ENCODE data around the gene CDKAL1.
"Not testable (repeated sequence)": the region's sequence is repeated elsewhere in the genome, so short reads cannot be mapped to it uniquely, and the experiment has no call there.

Gene CDKAL1

GRCh38 chr6:20644667-20645370 lies 110.6 kb downstream of the CDKAL1 start:
- DNase-seq: no peak

- not testable (repeated sequence) for DNase-seq
These were observed 111.3 kb downstream of the CDKAL1 start for GRCh38 chr6:20645572-20645971.

DNA sequence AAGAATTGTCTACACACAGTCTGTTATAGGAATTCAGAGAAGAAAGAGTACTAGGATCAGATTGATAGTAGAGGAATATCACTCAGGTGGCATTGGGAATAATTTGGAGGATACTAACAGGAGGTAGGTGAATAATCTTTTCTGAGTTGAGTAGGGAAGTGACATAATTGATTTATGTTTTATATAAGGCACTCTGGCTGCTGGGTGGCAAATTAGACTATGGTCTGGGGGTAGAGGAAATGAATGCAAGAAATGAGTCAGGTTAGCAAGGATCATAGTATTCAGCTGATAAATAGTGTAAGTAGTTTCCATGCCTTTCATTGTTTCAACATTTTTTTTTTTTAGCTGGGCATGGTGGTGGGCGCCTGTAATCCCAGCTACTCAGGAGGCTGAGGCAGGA lies 113.3 kb downstream of the CDKAL1 start:
- DNase-seq: no peak

- DNase-seq: not testable (repeated sequence)
These were observed 115.6 kb downstream of the CDKAL1 start for GRCh38 chr6:20649696-20650470.

DNA sequence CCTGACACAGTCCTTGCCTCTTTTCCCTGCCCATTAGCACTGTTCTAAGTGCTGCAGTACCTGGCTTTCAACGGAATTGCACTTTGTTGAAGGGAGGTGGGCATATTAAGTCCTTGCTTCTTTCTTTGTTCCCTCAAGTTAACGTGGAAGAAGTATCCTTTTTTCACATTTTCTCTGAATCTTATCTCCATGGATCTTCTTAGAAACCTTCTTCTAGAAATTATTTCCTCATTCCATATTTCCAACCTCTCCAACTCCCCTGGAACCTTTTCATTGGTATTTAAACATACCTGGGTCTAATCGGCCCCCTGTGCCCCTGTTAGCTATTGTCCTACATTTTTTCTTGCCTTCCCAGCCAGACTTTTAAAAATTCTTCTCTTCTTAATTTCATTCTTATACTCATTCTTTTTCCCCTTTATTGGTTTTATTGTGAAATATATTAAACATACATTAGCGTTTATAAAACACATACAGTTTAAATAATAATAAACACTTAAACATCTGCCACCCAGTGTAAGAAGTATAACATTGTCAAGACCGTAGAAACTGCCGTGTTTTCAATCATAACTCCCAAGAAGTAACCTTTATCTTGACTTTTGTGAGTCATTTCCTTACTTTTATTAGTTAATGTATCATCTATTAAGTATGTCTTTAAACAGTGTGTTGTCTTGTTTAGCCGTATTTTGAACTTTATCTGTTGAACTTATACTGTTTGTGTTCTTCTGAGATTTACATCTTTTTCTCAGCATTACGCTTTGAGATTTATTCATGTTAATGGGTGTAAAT lies 118.2 kb downstream of the CDKAL1 start:
- DNase-seq: no peak

GRCh38 chr6:20653085-20653479 lies 118.8 kb downstream of the CDKAL1 start:
- DNase-seq: no peak

GRCh38 chr6:20655317-20655716 lies 121.1 kb downstream of the CDKAL1 start:
- DNase-seq: no peak

DNA sequence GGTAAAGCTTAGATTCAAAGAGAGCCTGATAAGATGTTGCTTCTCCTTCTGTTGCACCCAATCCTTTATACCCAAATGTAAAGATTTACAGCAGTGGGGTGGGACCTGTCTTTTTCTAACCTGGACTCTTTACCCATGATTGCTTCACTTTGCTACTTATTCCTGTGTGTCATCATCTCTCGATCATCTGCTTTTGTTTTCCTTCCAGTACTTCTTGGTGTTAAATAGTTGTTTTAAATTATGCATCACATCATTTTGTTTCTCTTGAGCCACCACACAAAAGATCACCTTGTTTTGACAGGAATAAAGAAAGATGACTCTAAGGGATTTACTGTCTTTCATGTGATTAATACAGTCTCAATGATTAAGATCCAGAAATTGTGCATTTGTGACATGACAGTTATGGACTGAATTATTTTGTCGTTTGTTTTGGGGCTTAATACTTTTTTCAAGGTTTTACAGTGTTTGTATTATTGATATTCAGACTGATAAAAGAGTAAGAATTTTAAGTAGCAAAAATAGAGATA lies 123.1 kb downstream of the CDKAL1 start:
- no peak for DNase-seq

- no peak for DNase-seq
These were observed 123.8 kb downstream of the CDKAL1 start for GRCh38 chr6:20658053-20658452.

DNA sequence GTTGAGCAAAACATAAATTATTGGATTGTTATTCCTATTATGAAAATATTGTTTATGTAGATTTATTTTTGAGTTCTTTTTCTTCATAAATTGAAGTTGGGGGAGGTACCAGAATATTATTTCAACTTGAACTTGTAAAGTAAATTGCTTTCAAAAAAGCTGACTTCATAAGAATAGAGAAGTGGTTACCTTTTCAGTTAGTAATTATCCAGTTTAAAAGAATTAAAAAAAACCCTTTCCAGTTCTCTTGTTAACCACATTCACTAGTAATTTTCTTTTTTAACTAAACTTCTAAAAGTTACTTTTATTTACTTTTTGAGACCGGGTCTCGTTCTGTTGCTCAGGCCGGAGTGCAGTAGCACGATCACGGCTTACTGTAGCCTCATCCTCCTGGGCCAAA lies 124.3 kb downstream of the CDKAL1 start:
- no peak for DNase-seq

DNA sequence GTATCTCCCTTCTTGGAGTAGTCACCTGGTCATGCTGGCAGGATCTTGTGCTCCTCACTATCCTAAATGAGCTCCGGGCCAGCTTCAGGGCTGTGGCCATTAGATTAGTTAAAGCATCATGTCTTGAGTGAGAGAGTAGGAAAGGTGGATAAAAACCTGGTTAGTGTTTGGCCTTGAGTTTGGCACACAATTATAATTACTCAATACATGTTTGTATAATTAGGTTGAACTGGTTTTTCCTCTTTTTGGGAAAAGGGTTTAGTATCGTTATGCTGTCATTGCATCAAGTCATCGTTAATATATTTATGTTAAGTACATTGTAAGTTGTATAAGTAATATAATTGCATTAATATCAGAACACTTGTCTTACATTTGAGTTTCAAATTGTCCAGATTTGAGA lies 126.3 kb downstream of the CDKAL1 start:
- DNase-seq: no peak

DNA sequence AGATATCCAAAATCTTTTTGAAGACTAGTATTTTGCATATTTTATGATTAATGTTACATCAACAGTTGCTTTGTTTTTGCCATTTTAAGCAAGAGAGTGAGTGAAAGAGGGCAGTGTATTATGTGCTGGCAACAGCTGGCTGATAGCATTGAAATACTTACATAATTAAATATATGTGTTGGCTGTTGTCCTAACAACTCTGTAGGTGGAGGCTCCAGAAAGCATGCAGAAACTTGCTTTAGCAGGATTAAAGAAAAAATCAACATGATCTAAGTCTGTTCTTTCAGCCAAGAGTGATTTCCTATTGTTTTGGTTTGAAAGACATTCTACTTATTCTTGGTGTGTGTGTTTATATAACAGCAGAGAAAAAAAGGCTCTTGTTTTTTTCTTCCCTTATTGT lies 127.5 kb downstream of the CDKAL1 start:
- DNase-seq: no peak

DNA sequence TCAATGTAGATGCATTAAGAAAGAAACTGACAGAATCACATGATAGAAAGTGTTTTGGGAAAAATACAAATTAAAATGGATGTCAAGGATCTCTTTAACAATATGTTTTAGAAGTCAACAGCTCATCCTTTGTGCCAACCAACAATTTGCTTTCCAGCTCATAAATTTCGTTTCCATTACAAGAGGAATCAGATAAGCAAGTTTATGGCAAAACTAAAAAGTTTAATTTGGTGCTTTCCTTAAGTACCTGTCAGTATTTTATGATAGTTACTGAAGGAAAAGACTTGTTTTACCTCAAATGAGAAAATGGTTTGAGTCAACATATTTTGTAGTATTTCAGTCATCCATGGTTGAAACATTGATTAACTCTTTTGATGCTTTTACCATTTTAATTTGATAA lies 130.0 kb downstream of the CDKAL1 start:
- DNase-seq: no peak

DNA sequence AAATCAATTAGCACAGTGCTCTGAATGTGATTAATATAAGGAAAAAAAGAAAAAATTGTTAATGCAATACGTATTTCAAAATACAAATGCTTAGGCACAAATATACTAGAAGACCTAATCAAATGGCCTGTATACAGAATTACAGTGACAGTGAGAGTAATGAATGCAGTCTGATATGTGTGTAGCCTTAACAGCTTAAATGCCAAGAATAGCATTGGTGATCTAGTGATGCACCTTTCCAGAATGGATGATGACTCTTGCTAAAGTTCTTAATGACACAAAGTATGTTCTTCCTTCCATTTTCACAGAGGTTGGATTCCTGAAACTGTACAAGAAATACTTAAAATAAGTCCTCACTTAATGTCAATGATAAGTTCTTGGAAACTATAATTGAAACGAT lies 131.0 kb downstream of the CDKAL1 start:
- no peak for DNase-seq

DNA sequence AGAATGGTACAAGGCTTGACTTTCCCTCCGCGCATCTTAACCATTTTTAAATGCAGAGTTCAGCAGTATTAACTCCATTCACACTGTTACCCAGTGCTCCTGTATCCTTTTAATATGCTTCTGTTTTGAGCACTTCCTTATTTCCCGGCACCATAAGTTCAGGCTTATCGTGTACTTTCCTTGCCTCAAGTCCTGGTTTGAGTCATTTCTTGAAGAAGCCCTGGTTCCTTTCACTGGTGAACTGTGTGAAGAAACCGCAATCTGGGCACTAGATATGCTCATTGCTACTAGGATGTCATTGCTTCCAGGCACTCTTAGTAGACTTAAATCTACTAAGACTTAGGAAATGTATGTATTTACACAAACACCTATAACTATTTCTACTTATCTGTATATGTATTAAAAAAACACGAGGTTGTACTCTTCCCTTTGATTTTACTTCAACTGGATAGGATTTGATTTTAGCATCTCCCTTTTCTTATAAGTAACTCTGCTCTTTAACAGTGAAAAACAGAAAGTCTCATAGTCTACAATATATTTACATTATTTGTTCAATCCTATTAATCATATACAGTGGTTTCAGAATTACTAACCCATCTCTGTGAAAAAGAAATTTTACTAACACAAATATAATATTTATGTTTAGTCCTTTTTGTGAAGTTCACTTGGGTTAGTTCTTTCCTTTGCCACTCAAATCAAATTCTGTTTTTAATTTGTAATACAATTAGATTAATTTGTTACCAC lies 135.5 kb downstream of the CDKAL1 start:
- DNase-seq: no peak

DNA sequence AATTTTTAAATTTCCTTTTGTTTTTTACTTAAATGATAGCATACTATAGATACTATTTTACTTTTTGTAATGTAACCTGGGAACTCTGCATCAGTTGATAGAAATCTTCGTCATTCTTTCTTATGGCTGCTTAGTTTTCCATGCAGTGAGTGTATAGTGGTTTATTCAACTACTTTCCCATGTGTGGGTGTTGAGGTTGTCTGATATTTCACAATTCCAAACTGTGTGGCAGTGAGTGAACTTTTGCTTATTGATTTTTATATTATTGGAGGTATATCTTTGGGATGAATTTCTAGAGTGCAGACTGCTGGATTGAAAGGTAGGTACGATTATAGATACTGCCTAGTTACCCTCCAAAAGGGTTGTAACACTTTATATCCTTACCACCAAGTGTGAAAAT lies 136.5 kb downstream of the CDKAL1 start:
- DNase-seq: no peak

DNA sequence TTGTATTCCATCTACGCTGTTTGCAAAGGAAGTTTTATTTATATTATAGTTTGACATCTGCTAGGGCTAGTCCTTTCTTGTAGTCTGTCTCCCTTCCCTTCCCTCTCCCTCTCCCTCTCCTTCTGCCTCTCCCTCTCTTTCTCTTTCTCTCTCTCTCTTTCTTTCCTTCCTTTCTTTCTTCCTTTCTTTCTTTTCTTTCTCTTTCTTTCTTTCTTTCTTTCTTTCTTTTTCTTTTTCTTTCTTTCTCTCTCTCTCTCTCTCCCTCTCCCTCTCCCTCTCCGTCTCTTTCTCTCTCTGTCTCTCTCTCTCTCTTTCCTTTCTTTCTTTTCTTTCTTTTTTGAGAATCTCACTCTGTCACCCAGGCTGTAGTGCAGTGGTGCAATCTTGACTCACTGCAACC lies 137.8 kb downstream of the CDKAL1 start:
- DNase-seq: no peak

DNA sequence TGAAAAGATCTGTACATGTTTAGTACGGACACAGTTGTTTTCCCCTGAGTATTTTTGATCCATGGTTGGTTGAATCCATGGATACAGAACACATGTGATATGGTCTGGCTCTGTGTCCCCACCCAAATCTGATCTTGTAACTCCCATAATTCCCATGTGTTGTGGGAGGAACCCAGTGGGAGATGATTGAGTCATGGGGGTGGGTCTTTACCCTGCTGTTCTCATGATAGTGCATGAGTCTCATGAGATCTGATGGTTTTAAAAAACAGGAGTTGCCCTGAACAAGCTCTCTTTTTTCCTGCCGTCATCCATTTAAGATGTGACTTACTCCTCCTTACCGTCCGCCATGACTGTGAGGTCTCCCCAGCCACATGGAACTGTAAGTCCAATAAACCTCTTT lies 139.2 kb downstream of the CDKAL1 start:
- DNase-seq: no peak

DNA sequence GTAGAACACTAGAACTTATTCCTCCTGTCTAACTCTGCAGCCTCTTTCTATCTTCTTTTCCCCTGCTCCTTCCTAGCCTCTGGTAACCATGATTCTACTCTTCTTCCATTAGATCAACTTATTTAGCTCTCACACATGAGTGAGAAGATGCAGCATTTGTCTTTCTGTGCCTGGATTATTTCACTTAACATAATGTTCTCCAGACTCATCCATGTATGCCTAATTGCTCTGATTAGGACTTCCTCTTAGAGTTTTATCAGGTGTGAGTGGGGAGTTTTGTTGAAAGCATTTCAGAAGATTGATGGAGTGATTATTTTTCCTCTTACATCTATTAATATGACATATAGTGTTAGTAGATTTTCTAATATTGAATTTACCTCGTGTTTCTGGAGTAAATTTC lies 140.4 kb downstream of the CDKAL1 start:
- no peak for DNase-seq

GRCh38 chr6:20678831-20679352 lies 144.6 kb downstream of the CDKAL1 start:
- DNase-seq: no peak

DNA sequence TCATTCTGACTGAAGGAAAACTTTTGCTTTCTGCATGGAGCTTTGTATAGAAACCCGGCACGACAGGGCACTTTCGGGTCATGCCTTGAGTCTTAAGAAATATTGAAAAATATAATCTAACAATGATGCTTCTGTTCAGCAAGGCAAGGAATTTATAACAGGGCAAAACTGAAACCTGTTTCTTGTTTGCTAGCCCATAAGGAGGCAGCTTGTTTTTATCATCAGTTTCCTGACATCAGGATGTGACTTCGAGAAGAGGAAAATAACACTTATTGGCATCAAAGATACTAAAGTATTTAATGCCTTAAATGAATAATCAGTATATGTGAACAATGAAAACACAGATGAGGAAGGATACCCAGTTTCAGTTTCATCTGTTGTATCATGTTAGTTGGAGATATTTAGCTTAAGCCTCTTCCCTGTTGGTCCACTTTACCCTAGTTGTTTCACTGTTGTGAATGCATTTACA lies 146.5 kb downstream of the CDKAL1 start:
- DNase-seq: no peak

GRCh38 chr6:20681243-20681684 lies 147.0 kb downstream of the CDKAL1 start:
- peak; percentile 26 for DNase-seq

All from NCI-H510A treated with DMSO at 0.1 percent for 48 hours (cell line).